Omental fat pad (tissue), 4 donors: ENCODE results near the gene ULK1. TPM values are rescaled to one million over a fixed set of nuclear protein-coding genes. Genes with fewer than 3 reads are reported as not detected.
"Not testable (repeated sequence)": the region's sequence is repeated elsewhere in the genome, so short reads cannot be mapped to it uniquely, and the experiment has no call there.

Experiments used
- ATAC-seq: fragments of 150-250 bp; one replicate; pipeline ENCODE4 v1.9.1; 2016; ENCODE audit warnings: mild to moderate bottlenecking, moderate library complexity; ENCODE audit not compliant: low FRiP score
- DNase-seq: peaks from one replicate; pipeline ENCODE4 v3.0.0-alpha.2; 2019; ENCODE audit warnings: low spot score
- total RNA-seq, 4 donors: library from RNA; depleted of rRNA; stranded (reverse); fragments of >200 nt; gene quantifications; one replicate each; pipeline ENCODE4 v1.1.0, GENCODE V29; 2016
- TF ChIP-seq, protein P1 (sequence below), 3 donors: fragments of 450-650 bp; IDR thresholded peaks; one replicate each; pipeline ENCODE4 v1.5.1; 2016 to 2017; ENCODE audit warnings: antibody characterized with exemption in 3 of 3, mild to moderate bottlenecking in 3 of 3, moderate library complexity in 2 of 3

Gene ULK1
- total RNA-seq, 4 donors from 2014 or later: 7.7 to 24.4 (median 9.4) TPM

GRCh38 chr12:131867891-131868675, 26.3 kb upstream of the ULK1 start:
- TF ChIP-seq, protein P1, sequence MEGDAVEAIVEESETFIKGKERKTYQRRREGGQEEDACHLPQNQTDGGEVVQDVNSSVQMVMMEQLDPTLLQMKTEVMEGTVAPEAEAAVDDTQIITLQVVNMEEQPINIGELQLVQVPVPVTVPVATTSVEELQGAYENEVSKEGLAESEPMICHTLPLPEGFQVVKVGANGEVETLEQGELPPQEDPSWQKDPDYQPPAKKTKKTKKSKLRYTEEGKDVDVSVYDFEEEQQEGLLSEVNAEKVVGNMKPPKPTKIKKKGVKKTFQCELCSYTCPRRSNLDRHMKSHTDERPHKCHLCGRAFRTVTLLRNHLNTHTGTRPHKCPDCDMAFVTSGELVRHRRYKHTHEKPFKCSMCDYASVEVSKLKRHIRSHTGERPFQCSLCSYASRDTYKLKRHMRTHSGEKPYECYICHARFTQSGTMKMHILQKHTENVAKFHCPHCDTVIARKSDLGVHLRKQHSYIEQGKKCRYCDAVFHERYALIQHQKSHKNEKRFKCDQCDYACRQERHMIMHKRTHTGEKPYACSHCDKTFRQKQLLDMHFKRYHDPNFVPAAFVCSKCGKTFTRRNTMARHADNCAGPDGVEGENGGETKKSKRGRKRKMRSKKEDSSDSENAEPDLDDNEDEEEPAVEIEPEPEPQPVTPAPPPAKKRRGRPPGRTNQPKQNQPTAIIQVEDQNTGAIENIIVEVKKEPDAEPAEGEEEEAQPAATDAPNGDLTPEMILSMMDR (IDR thresholded peaks at IDR 0.05): no peak
- ATAC-seq (no peak), DNase-seq (no peak)

DNA sequence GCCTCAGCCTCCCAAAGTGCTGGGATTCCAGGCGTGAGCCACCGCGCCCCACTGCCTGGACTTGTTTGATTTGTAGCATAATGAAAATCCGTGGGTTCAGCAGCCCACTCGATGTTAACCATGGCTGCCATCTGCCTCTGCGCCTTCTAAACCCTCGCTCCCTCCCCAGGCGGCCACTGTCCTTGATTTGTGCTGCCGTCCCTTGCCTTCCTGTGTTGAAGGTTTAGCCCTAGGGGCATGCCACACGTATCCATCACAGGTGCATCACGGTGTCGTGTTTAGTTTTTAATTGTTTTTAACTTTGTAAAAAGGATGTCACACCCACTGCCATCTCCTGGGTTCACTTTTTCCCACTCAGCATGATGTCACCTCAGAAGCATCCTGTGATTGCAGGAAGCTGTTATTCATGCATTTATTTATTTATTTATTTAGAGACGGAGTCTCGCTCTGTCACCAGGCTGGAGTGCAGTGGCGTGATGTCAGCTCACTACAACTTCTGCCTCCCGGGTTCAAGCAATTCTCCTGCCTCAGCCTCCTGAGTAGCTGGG, 24.5 kb upstream of the ULK1 start:
- TF ChIP-seq, protein P1 (IDR thresholded peaks at IDR 0.05): no peak
- DNase-seq (no peak), ATAC-seq (no peak)

DNA sequence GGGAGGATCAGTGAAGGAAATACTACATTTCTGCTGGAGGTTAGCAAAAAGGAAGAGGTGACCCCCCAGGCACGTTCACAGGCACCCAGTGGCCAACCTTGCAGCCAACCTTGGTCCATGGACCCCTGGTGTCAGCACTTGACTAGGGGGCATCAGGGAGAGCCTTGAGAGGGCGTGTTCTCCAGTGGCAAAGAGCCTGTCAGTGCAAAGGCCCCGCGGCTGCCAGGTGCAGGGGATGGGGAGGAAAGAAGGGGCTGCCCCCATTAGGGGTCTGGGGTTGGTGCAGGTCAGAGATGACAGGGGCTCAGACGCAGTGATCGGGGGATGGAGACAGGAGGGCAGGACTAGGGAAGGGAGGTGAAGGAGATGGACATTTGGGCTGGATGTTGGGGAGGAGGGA, 22.7 kb upstream of the ULK1 start:
- ATAC-seq: no peak
- TF ChIP-seq, protein P1 (IDR thresholded peaks at IDR 0.05): no peak
- no peak for DNase-seq

DNA sequence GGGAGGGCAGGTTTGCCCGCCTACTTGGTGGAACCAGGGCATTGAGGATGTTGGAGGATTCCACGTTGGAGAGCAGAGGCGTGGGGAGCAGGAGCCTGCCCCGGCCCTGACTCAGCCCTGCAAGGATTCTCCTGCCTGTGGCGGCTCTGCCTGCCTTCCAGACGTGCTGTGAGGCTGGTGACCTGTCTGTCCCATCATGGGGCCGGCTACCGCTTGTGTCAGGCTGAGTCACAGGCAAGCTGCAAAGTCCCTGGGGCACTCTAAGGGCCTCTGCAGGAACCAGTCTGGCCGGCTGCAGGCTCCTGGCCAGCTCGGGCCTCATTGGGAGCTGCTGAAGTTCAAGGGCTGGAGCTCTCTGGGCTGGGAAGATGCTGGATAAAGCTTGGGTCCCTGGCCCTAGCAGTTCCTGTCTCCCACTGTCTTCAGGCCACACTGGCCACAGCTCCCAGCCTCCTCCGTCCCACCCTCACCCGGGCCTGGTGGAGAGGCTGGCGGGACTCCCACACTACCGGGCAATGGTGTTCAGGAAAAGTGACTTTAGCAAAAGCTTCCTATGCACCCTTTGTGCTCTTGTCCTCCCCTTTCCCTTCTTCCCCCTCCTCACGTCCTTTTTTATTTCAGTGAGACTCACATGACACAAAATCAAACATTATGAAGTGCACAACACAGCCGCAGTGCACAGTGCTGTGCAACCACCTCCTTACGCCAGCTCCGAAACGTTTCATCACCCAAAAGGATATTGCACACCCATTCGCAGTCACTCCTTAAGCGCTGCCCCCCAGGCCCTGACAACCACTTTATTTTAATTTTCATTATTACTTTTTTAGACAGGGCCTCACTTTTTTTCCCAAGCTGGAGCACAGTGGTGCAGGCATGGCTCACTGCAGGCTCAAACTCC, 22.0 kb upstream of the ULK1 start:
- TF ChIP-seq, protein P1 (IDR thresholded peaks at IDR 0.05): no peak
- ATAC-seq (no peak), DNase-seq (no peak)

GRCh38 chr12:131873293-131873692, 21.1 kb upstream of the ULK1 start:
- DNase-seq (no peak), ATAC-seq (no peak)
- TF ChIP-seq, protein P1 (IDR thresholded peaks at IDR 0.05): no peak

- ATAC-seq: not testable (repeated sequence)
These were observed 19.4 kb upstream of the ULK1 start for GRCh38 chr12:131874972-131875371.

GRCh38 chr12:131877216-131877615, 17.2 kb upstream of the ULK1 start:
- DNase-seq, ATAC-seq: not testable (repeated sequence)

More at GRCh38 chr12:131874972-131875371, 19.4 kb upstream of the ULK1 start:
- DNase-seq: not testable (repeated sequence)

GRCh38 chr12:131878436-131878835, 16.0 kb upstream of the ULK1 start:
- DNase-seq, ATAC-seq: not testable (repeated sequence)
